GM19463 (cell line): ENCODE results near the gene HES7.
A peak's percentile ranks its signal among the peaks of the same experiment; 100 is the strongest.
"Not testable (repeated sequence)": the region's sequence is repeated elsewhere in the genome, so short reads cannot be mapped to it uniquely, and the experiment has no call there.

Source experiments
- ATAC-seq: cut with Tn5 transposase; IDR thresholded peaks from one replicate; pipeline ENCODE4 v1.9.1; 2021; ENCODE audit warnings: mild to moderate bottlenecking, moderate library complexity; ENCODE audit not compliant: unreplicated experiment

The HES7 gene

DNA sequence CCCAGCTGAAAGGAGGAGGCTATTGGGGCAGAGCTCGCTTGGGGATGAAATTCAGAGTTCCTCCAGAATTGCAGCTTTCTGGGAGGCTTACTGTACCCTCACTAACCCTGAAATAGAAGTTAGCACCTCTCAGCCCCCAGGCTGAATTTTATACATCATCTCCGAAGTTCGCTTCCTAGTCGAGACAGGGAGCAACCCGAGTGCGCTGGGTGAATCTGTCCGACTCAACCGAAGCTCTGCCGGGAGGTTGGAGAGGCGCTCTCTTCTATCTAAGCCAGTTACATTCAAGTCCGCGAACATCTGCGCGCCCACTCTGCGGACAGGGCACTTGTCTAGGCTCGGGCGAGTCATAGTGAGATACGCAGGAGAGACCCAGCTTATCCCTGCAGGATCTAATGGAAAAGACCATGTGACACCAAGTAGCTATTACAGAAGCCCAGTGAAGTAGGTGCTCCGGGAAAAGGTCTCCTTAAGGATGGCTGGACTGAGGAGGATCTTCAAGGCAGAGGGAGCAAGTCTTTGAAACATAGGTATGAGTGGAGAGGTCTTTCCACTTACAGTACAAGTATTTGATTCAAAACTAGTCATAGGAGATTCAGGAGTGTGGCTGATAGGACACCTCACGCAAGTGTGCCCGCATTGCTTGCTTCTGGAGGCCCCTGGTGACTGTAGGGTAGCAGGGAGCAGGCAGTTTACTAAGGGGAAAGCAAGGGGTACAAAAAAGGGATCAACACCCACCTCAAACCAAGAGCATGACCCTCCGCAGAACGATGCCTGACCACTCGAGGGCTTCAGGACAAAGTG, 646 bp upstream of the HES7 start:
- no peak for ATAC-seq

- no peak for ATAC-seq
These were observed 797 bp downstream of the HES7 start for GRCh38 chr17:8122924-8123694.

- ATAC-seq: no peak
These were observed 1.4 kb downstream of the HES7 start for GRCh38 chr17:8122422-8122923.

GRCh38 chr17:8121681-8122421, 2.1 kb downstream of the HES7 start:
- ATAC-seq: no peak

GRCh38 chr17:8121407-8121680, 2.6 kb downstream of the HES7 start:
- no peak for ATAC-seq

DNA sequence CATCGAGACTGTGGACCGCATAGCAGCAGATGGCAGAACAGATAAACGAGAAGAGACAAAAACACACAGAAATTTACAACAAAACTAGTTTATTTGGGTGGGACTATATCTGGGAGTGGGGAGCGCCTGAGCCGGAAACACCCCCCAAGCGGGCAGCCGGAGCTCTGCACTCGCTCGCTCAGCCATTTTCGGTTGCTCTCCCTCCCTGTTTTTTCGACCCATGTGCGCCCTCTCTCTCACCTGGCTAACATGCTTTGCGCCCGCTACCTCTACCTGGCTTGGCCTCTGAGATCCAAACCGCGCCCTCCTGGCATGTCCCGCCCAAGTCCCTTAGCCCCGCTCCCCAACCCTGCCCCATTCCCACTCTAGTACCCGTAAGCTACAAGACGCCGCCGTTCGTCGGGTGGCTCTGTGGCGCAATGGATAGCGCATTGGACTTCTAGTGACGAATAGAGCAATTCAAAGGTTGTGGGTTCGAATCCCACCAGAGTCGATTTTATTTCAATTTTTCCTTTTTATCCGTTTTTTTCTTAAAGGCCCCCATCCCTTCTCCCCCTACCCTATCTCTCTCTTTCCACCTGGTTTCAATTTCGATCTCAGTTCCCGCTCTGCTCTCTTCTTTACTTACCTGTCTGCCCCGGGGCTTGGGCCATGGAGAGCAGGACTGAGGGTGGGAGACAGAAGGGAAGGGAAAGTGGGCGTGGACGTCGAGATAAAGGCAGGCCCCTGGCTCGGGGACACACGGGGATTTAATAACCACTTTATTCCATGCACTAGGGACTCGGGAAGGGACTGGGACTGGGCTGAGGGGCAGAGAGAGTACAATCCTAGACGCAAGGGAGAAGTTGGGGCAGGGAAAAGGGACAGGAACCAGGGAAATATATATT, 3.1 kb downstream of the HES7 start:
- no peak for ATAC-seq

GRCh38 chr17:8119581-8120519, 4.1 kb downstream of the HES7 start:
- peak; percentile 23 for ATAC-seq

- peak; percentile 42 for ATAC-seq
These were observed 4.9 kb downstream of the HES7 start for GRCh38 chr17:8118769-8119580.

DNA sequence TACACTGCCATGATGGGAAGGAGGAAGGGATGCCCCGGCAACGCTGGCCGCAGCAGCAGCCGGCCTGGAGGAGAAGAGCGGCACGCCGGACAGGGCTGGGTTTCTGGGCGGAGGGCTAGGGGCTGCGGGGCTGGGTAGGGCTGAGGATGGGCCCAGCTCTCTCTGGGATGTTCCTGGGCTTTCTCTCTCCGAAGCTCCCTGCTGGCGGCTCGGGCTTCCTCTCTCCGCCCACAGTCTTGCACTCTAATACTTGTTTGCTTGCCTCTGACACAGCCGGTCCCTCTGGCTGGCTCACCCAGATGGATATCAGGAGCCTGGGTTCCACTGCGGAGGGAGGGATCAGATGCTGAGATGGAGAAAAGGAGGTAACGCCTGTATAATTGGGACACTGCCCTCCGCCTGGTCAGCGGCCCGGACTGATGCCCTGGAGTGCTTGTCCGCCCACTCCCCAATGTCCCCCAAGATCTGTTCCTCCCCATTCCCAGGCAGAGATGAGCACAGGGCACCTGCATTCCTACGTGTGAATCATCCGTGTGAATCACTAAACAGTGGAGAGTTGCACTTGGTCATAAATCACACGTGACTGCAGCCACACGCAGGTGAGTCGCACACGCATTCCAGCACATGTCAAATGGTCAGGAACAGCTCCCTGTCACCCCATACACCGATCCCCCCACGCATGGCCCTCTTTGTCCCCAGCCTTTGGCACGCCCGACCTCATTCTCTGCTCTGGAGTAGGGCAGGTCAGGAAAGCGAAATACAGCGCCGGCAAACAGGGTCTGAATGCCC, 5.7 kb downstream of the HES7 start, which contains the start of gene ALOXE3:
TSS of gene ALOXE3 (minus strand) at position 535 of the 789 bp plus-strand sequence. CDS start at position 11, 524 bp downstream.
- ATAC-seq: peak; percentile 2

GRCh38 chr17:8117367-8117979, 6.4 kb downstream of the HES7 start:
- ATAC-seq: no peak

DNA sequence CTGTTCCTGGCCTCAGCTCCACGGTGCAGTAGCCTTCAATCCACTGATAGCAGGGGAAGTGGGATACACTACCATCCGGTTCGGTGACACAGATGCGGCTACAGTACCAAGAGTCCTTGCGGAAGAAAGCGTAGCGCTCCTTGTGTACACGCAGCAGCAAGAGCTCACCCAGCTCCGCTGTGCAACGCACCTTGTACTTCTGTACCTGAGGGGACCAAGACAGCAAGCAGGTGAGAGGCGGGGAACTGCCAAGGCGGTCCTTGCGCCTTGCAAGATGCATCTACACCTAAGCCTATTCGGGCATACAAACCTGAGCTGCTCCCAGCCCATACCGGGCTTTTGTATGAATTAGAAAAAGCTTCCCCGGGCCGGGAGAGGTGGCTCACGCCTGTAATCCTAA, 7.1 kb downstream of the HES7 start:
- no peak for ATAC-seq

DNA sequence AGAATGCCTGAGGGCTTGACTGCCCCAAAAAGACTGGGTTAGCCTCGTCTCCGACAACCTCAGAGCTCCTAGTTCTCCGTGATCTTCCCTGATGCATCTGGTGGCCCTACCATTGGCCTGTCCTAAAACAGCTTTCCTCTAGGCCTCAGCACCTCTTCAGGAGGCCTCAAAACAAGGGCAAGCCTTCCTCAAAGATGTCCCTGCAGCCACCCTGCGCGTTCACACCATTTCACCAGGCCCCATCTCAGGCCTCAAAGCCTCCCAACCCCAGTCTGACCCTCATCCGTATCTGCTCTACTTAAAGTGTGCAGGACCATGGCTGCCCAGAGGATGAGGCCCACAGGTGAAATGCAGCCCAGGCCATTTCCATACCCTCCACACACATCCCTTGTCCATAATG, 13.0 kb downstream of the HES7 start:
- no peak for ATAC-seq

DNA sequence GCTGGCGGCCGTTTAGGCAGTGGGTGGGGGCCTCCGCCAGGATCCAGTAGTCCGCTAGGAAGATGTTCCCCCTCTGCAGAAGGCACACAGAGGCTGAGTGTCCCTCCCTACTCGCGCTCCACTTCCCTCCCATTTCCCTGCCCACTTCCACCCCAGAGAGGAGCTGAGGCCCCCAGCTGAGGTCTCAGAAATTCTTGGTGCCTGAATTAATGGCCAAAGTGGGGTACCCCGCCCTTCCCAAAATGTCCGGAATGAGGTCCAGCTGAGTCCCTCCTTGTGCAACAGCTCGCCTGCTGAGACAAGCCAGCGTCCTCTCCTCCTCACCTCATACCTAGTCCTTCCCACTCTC, 13.5 kb downstream of the HES7 start:
- no peak for ATAC-seq

DNA sequence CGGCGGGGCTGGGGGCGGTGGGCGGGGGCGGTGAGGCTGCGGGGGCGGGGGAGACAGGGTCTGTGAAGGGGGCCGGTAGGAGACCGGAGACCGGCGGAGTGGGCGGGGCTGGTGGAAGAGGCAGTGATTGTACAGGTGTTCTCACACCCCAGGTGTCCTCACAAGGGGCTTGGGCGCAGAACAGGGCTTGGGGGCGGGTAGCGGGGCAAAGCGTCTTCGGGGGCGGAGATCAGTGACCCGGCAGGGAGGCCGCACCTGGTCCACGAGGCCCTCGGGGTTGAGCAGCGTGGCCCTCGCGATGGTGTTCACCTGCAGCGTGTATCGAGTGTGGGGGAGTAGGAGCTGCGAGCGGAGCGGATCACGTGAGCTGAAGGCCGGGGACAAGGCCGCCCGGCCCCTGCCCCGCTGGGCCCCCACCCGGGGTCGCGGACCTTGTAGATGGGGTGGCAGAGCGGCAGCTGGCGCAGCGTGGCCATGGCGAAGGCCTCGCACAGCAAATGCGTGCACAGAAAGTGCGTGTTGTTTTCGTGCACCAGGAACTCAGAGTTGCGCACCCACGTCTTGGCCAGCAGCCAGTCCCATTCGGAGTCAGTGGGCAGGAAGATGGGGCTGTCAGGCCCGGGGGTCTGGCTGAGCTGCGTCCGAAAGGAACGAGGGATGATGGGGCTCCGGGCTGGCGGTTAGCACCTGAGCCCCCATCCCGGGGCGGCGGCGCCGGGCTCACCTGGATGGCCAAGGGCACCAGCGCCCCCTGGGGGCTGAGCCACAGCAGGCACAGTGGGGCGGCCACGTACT, 14.0 kb downstream of the HES7 start:
- ATAC-seq: no peak

GRCh38 chr17:8108972-8109660, 14.8 kb downstream of the HES7 start:
- ATAC-seq: no peak

DNA sequence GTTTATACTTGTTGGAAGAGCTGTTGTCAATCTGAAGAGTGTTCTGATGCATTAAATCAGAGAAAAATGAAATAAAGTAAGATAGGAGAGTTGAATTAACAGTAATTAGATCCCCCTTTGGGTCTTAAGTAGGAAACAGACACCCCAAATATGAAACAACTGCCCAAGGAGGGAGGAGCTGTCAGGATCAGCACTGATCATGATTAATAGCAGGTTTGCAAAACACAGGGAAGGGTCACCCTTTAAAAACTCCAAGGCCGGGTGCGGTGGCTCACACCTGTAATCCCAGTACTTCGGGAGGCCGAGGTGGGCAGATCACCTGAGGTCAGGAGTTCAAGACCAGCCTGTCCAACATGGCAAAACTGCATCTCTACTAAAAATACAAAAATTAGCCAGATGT, 16.9 kb downstream of the HES7 start:
- ATAC-seq: not testable (repeated sequence)
